Left ventricle myocardium inferior (tissue), 1 donor: ENCODE results near the gene CASKIN1. TPM values are rescaled to one million over a fixed set of nuclear protein-coding genes. Genes with fewer than 3 reads are reported as not detected.

Experiments used
- DNase-seq: peaks from one replicate; pipeline ENCODE4 v3.0.0-alpha.2; 2020
- H3K27ac ChIP-seq: fragments of 200-600 bp; replicated peaks from 2 replicates; pipeline ENCODE4 v1.8.0; 2021
- H3K27me3 ChIP-seq: fragments of 200-600 bp; 2 replicates; pipeline ENCODE4 v1.8.0; 2021; ENCODE audit warnings: low read depth
- H3K36me3 ChIP-seq: fragments of 200-600 bp; 2 replicates; pipeline ENCODE4 v1.8.0; 2021
- H3K4me1 ChIP-seq: fragments of 200-600 bp; 2 replicates; pipeline ENCODE4 v1.8.0; 2021
- H3K4me3 ChIP-seq: fragments of 200-600 bp; 2 replicates; pipeline ENCODE4 v1.8.0; 2021; ENCODE audit warnings: mild to moderate bottlenecking, moderate library complexity
- H3K9me3 ChIP-seq: fragments of 200-600 bp; replicated peaks from 2 replicates; pipeline ENCODE4 v1.8.0; 2021
- intact Hi-C: fragments of 100-400 bp; cut with micrococcal nuclease; formaldehyde crosslinking; loops from one replicate; pipeline ENCODE4 v1.11.0; 2022
- total RNA-seq: library from RNA; stranded (reverse); fragmentation: NEBNext Ultra II Directional; extraction: Animal tissue kit (Norgen Biotek cat#: 25700); gene quantifications from one replicate; pipeline ENCODE4 v1.2.1, GENCODE V29; 2021
- TF ChIP-seq, protein P1 (sequence below): fragments of 200-600 bp; IDR thresholded peaks from 2 replicates; pipeline ENCODE4 v1.8.0; 2021; ENCODE audit warnings: antibody characterized with exemption, mild to moderate bottlenecking, borderline replicate concordance
- donor health status: DM: no; HTN: yes; CAD: no; lungs with severe emphysema.

CASKIN1 gene
- total RNA-seq, 1 donor from 2014 or later = 4.0 TPM

DNA sequence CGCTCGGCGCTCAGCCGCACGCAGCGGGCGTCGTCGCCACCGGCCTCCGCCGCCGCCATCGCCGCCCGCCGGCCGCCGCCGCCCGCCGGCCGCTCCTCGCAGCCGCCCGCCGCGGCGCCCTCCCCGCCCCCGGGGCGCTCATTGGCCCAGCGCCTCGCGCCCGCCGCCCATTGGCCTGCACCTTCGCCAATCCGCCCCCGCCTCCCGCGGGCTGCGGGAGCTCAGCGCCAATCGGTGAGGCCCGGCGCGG is 18.2 kb upstream of the CASKIN1 start, which contains the start of gene PGP:
PGP (minus strand) TSS at position 122 of the 250 bp plus-strand sequence; CDS start at position 59, 63 bp downstream.
- no peak for DNase-seq
- Histone ChIP-seq H3K27me3 (no peaks in the 10 kb centered on the region), H3K9me3 (no peaks in the 10 kb centered on the region), H3K36me3 (peaks cover 1% of the 10 kb centered on the region), H3K27ac (peak within 1 kb of the TSS; percentile 98), H3K4me1 (peaks cover 52% of the 10 kb centered on the region), H3K4me3 (peak within 1 kb of the TSS; percentile 95)
- intact Hi-C loops = no loop called here
- TF ChIP-seq, protein P1, sequence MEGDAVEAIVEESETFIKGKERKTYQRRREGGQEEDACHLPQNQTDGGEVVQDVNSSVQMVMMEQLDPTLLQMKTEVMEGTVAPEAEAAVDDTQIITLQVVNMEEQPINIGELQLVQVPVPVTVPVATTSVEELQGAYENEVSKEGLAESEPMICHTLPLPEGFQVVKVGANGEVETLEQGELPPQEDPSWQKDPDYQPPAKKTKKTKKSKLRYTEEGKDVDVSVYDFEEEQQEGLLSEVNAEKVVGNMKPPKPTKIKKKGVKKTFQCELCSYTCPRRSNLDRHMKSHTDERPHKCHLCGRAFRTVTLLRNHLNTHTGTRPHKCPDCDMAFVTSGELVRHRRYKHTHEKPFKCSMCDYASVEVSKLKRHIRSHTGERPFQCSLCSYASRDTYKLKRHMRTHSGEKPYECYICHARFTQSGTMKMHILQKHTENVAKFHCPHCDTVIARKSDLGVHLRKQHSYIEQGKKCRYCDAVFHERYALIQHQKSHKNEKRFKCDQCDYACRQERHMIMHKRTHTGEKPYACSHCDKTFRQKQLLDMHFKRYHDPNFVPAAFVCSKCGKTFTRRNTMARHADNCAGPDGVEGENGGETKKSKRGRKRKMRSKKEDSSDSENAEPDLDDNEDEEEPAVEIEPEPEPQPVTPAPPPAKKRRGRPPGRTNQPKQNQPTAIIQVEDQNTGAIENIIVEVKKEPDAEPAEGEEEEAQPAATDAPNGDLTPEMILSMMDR = no peak

DNA sequence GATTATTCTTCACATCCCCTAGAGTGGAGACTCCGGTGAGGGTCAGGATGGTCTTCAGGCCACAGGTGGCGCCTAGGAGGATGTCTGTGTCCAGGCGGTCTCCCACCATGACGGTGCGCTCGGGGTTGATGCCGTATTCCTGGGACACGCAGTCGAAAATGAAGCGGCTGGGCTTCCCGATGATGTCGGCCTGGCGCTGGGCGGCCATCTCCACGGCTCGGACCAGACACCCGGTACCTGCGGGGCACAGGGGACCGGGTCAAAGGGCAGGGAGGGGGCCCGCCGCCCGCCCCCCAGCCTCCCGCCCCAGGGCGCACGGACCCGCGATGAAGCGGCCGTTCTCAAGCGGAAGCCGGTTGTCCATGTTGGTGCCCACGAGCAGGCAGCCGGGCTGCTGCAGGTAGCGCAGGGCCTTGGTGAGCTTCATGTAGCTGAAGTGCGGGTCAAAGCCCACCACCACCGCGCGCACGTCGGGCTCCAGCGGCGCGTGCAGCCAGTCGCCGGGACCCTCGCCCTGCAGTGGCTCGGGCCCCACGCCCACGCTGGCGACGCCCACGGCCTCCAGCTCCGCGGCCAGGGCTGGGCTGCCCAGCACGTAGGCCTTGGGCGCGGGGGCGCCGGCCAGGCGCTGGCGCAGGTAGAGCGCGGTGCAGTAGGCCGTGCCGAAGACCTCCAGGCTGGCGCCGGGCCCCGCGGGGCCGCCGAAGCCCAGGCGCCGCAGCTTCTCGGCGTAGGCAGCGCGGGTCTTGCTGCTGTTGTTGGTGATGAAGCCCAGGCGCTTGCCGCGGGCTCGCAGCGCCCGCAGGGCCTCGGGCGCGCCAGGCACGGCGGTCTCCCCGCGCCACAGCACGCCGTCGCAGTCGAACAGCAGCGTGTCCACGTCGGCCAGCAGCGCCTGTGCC is 17.7 kb upstream of the CASKIN1 start:
- DNase-seq = no peak
- H3K27me3 ChIP-seq = no peaks in the 10 kb centered on the region
- H3K9me3 ChIP-seq = no peaks in the 10 kb centered on the region
- intact Hi-C loops = no loop called here
- TF ChIP-seq, protein P1 = no peak
- H3K36me3 ChIP-seq = peaks cover 7% of the 10 kb centered on the region
- H3K4me3 ChIP-seq = peak overlapping the region; percentile 95
- H3K27ac ChIP-seq = peak overlapping the region; percentile 93
- H3K4me1 ChIP-seq = peaks cover 52% of the 10 kb centered on the region

DNA sequence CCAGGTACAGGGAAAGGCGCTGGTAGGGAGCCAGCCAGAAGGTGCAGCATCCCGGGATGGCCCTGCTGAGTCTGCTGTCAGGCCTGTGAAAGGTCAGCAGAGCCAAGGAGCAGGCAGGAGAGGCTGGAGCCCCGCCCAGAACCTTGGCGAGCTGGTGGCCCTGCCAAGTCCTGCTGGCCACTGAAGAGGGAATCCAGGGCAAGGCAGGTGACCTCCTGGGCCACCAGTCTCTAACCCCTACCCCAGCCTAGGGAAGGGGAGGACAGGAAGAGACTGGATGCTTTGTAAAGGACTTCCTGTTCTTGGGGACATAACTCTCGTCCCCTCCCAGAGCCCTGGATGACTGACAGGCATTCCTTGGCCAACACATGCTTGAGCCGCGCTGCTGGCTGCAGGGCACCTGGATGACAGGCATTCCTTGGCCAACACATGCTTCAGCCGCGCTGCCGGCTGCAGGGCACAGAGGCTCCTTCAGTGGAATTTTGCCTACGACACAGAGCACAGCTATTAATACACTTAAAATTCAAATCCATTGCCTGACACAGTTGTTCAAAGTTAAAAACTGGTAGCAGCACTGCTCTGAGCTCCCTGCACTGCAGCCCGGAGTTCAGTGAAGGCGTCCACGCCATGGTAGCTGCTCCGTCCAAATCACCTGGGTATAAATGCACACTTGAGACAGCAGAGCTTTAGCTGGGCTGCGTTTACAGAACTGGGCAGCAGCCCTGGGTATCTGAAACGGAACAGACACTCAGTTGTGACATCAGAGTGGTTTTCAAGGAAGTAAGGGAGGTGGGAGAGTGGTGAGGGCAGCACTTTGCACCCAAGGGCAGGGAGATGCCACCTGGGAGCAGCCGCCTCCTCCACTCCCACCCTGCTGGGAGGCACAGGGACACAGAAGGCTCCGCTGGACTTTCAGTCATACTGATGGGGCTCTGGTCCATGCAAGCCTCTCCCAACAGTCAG is 16.2 kb upstream of the CASKIN1 start:
- peak; percentile 63 for DNase-seq

DNA sequence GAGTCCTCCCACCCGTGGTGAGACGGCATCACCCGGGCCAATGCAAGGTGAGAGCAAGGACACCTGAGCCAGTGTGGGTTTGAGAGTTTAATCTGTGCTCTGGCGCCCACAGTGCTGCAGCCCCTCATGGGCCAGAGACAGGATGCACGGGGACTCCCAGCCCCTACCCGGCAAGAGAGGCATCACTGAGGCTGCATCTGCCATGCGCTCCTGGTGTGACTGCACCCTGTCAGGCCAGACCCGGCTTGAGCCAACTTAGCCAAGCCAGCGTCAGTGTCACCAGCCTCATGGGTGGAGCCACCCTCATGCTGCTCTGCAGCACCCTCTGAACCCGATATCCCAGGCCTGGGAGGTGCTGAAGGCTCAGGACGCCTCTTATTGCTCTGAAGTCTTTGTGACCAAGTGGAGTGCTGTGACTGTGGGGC is 15.5 kb upstream of the CASKIN1 start:
- TF ChIP-seq, protein P1 = no peak
- DNase-seq = no peak
- Histone ChIP-seq H3K4me1 (peaks cover 55% of the 10 kb centered on the region), H3K36me3 (peaks cover 28% of the 10 kb centered on the region), H3K27ac (peak overlapping the region; percentile 93), H3K4me3 (peak overlapping the region; percentile 95), H3K27me3 (no peaks in the 10 kb centered on the region), H3K9me3 (no peaks in the 10 kb centered on the region)
- intact Hi-C loops = no loop called here

More for the DNA sequence above, 16.2 kb upstream of the CASKIN1 start:
- Histone ChIP-seq H3K9me3 (no peaks in the 10 kb centered on the region), H3K4me1 (peaks cover 52% of the 10 kb centered on the region), H3K36me3 (peaks cover 21% of the 10 kb centered on the region), H3K4me3 (peak overlapping the region; percentile 95), H3K27ac (peak overlapping the region; percentile 93), H3K27me3 (no peaks in the 10 kb centered on the region)
- TF ChIP-seq, protein P1 = no peak
- intact Hi-C loops = no loop called here
